Omental fat pad (tissue), 4 donors: Measurements from ENCODE around the gene COBLL1. TPM values are rescaled to one million over a fixed set of nuclear protein-coding genes. Genes with fewer than 3 reads are reported as not detected.
A peak's percentile ranks its signal among the peaks of the same experiment; 100 is the strongest.

Experiments
- ATAC-seq: fragments of 150-250 bp; one replicate; pipeline ENCODE4 v1.9.1; 2016; ENCODE audit warnings: mild to moderate bottlenecking, moderate library complexity; ENCODE audit not compliant: low FRiP score
- DNase-seq: peaks from one replicate; pipeline ENCODE4 v3.0.0-alpha.2; 2019; ENCODE audit warnings: low spot score
- CTCF ChIP-seq, 3 donors: fragments of 450-650 bp; IDR thresholded peaks; one replicate each; pipeline ENCODE4 v1.5.1; 2016 to 2017; ENCODE audit warnings: antibody characterized with exemption in 3 of 3, mild to moderate bottlenecking in 3 of 3, moderate library complexity in 2 of 3
- total RNA-seq, 4 donors: library from RNA; depleted of rRNA; stranded (reverse); fragments of >200 nt; gene quantifications; one replicate each; pipeline ENCODE4 v1.1.0, GENCODE V29; 2016

COBLL1 gene
- total RNA-seq, 4 donors from 2014 or later = 38.1 to 114 (median 68.5) TPM

DNA sequence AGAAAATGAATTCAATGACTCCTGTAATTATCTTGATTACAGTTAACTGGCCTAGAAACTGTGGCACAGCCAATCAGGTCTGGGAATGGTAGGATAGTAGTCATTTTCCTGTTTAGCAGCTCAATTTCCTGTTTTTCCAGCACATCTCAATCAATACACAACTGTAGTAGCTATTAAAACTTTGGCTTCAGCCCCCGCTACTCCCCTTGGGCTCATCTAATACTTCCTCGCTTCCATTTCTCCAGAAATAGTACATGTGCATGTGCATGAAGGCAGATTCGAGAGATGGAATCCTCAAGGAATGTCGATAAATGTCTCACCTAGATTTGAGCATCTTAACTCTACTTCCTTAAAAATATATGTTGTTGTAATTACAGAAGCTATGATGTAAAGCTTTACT, 9.7 kb downstream of the COBLL1 start:
- ATAC-seq (no peak), DNase-seq (no peak)

GRCh38 chr2:164831180-164831579, 10.4 kb downstream of the COBLL1 start:
- ATAC-seq (no peak), DNase-seq (no peak)
- TF ChIP-seq CTCF (IDR thresholded peaks at IDR 0.05) = no peak

More for the DNA sequence above, 9.7 kb downstream of the COBLL1 start:
- TF ChIP-seq CTCF (IDR thresholded peaks at IDR 0.05) = no peak

DNA sequence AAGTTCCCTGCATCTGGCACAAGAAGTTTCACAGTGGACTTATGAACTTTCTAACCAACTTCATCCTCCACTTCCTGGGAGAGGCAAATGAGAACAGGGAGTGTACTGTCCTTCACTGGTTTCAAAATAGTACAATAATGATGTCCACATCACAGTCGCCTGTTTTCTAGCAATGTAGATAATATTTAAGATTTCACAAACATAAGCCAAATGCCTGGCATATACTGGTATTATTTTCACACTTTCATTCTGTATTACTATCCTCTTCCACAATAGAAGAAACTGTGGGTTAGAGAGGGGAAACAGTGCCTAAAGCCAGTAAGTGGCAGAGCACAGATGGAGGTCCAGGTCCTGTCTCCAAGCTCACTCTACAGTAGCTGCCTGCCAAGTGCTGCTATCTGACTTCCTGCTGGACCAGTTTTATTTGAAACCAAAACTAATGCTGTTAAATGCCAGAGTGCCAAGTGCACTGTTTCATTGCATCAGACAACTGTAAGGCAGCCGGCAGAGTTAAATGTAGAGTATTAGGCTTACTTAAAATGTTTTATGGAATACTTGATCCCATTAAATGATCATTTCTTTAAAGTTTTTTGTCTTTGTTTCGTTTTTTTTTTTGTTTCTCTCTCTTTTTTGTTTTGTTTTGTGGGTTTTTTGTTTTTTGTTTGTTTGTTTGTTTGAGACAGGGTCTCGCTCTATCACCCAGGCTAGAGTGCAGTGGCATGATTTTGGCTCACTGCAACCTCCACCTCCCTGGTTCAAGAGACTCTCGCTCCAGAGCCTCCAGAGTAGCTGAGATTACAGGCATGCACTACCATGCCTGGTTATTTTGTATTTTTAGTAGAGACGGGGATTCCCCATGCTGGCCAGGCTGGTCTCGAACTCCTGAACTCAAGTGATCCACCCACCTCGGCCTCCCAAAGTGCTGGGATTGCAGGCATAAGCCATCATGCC, 15.1 kb downstream of the COBLL1 start:
- no peak for TF ChIP-seq CTCF (IDR thresholded peaks at IDR 0.05)
- ATAC-seq (peak; percentile 62), DNase-seq (no peak)

DNA sequence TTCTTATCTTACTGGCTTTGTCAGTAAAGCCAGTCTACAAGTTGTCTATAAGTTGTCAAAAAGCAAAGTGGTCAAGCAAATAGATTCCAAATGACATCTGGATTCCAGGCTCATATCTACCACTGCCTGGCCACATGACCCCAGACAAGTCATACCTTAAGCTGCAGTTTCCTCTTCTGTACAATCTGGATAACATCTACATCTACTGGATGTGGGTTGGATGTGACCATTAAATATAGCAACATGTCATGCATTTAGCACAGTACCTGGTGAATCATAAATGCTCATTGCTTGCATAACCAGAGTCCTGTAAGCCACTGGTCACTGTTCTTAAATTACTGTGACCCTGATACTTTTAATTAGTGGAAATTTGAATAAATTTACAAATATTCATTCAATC, 16.8 kb downstream of the COBLL1 start:
- DNase-seq (no peak), ATAC-seq (no peak)
- no peak for TF ChIP-seq CTCF (IDR thresholded peaks at IDR 0.05)

- no peak for DNase-seq
These were observed 18.5 kb downstream of the COBLL1 start for GRCh38 chr2:164823126-164823525.

DNA sequence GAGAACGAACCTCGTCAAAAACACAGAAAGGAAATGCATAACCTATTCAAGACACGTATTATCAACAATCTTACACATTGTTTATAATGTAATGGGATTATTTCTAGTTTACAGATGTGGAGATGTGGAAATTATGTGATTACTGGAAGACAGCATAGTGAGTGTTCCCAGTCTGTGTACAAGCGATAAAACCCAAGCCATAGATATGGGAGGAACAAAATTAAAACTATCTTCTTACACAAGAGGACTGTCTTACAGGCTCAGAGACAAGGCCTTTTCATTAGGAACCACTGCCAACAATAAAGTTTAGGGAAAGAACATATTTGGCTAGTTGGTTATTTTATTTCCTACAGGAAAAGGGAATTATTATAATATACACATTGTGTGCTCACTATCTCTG, 20.3 kb downstream of the COBLL1 start:
- no peak for DNase-seq
- no peak for ATAC-seq
- TF ChIP-seq CTCF (IDR thresholded peaks at IDR 0.05) = no peak

More at GRCh38 chr2:164823126-164823525, 18.5 kb downstream of the COBLL1 start:
- no peak for ATAC-seq
- TF ChIP-seq CTCF (IDR thresholded peaks at IDR 0.05) = no peak
